Activated CD8-positive, alpha-beta T cell treated with anti-CD3 and anti-CD28 coated beads, Interleukin-2, amount 10 ng/mL, durations not matched to agents 7 days and 5 days (primary cell): ENCODE results near the gene PDK2. TPM values are rescaled to one million over a fixed set of nuclear protein-coding genes. Genes with fewer than 3 reads are reported as not detected.
A peak's percentile ranks its signal among the peaks of the same experiment; 100 is the strongest.

ENCODE experiments used
- ATAC-seq: fragments of 150-1000 bp; cut with Tn5 transposase; one replicate; pipeline ENCODE4 v1.10.0; 2021; ENCODE audit warnings: moderate library complexity
- CTCF ChIA-PET: fragments of 350-600 bp; sonication (Branson Sonifier 250); formaldehyde crosslinking; loops from one replicate; lab custom pipeline; 2021; ENCODE audit warnings: antibody characterized with exemption; lab: Charles Lee
- POLR2A ChIA-PET: fragments of 350-600 bp; sonication (Branson Sonifier 250); formaldehyde crosslinking; loops from one replicate; lab custom pipeline; 2021; ENCODE audit warnings: antibody characterized with exemption; lab: Charles Lee
- DNase-seq: peaks from one replicate; pipeline ENCODE4 v3.0.0-alpha.2; 2020
- H3K27ac Mint-ChIP-seq: one replicate; pipeline ENCODE4 v1.8.0; 2021; ENCODE audit warnings: mild to moderate bottlenecking, mixed read lengths
- H3K27me3 Mint-ChIP-seq: one replicate; pipeline ENCODE4 v1.8.0; 2021; ENCODE audit warnings: low read depth, mixed read lengths
- H3K36me3 Mint-ChIP-seq: one replicate; pipeline ENCODE4 v1.8.0; 2021; ENCODE audit warnings: low read depth, mixed read lengths
- H3K4me1 Mint-ChIP-seq: one replicate; pipeline ENCODE4 v1.8.0; 2021; ENCODE audit warnings: low read depth, mixed read lengths
- H3K4me3 Mint-ChIP-seq: one replicate; pipeline ENCODE4 v1.8.0; 2021; ENCODE audit warnings: mild to moderate bottlenecking, mixed read lengths
- H3K9me3 Mint-ChIP-seq: one replicate; pipeline ENCODE4 v1.8.0; 2022; ENCODE audit warnings: mixed read lengths; ENCODE audit not compliant: insufficient read depth
- total RNA-seq, 2 experiments: library from RNA; stranded (reverse); gene quantifications; one replicate each; pipeline ENCODE4 v1.2.3, GENCODE V29; 2021

PDK2 gene
- total RNA-seq, 2 experiments from 2014 or later: 18.1 to 21.2 TPM

DNA sequence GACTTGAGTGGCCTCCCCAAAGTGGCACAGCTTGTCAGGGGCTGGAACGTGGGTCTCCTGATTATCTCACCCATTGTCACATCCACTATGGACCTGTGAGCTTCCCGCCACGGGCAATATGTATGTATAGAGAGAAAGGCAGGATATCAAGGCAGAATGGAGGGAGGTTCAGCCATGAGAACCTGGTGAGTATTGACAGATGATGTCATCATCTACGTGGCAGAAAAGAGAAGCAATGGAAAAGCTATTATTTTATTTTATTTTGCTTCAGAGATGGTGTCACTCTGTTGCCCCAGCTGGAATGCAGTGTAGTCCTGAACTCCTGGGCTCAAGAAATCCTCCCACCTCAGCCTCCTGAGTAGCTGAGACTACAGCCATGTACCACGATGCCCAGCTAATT lies 13.4 kb upstream of the PDK2 start:
- Mint-ChIP-seq H3K4me1 (no peaks in the 10 kb centered on the region), H3K36me3 (no peaks in the 10 kb centered on the region), H3K9me3 (no peaks in the 10 kb centered on the region), H3K27me3 (no peaks in the 10 kb centered on the region), H3K27ac (no peak overlapping the region), H3K4me3 (no peak overlapping the region)
- ChIA-PET POLR2A (no interaction called here), CTCF (interaction anchor here (1.2 to 2.2 kb wide), 4 partner anchors 9 to 84 kb away, joined by 3 to 9 read pairs (median 3); no protein-coding TSS in a partner anchor)
- ATAC-seq: no peak
- DNase-seq: no peak

DNA sequence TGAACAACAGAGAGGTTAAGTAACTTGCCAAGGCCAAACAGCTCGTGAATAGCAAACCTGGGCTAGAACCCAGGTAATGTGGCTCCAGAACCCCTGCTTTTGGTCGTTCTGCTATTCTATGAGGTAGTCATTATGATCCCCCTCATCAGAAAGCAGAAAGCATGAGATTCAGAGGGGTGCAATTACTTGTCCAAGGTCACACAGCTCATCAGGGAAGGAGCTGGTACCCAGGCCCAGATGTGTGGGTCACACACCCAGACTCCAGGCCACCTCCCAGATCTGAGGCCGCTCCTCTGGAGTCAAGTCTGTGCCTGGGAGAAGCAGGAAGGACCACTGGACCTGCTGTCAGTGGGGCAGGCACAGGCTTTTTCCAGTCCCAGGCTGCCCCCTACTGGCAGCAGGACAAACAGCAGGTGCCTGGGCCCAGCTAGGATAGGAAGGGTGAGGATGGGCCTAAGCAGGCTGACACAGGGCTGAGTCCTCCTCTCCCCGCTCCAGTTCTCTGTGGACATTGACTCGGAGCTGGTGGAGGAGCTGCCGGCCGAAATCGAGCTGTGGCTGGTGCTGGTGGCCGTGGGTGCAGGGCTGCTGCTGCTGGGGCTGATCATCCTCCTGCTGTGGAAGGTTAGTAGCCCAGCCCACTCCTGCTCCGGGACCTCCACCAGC lies 7.8 kb upstream of the PDK2 start:
- ChIA-PET POLR2A (interaction anchor here (0.6 to 0.8 kb wide), 2 partner anchors 31 to 87 kb away, joined by 3 read pairs; partner anchors contain the start of gene ITGA3), CTCF (interaction anchor here (0.6 to 3.7 kb wide), 33 partner anchors 9 to 443 kb away, joined by 3 to 91 read pairs (median 5); partner anchors contain the start of genes ITGA3, LRRC59, PDK2 and PPP1R9B)
- DNase-seq (peak; percentile 84), ATAC-seq (peak; percentile 84)
- H3K27ac Mint-ChIP-seq: no peak overlapping the region
- H3K4me1 Mint-ChIP-seq: no peaks in the 10 kb centered on the region
- no peaks in the 10 kb centered on the region for H3K27me3 Mint-ChIP-seq
- no peak overlapping the region for H3K4me3 Mint-ChIP-seq
- H3K9me3 Mint-ChIP-seq: no peaks in the 10 kb centered on the region
- no peaks in the 10 kb centered on the region for H3K36me3 Mint-ChIP-seq

DNA sequence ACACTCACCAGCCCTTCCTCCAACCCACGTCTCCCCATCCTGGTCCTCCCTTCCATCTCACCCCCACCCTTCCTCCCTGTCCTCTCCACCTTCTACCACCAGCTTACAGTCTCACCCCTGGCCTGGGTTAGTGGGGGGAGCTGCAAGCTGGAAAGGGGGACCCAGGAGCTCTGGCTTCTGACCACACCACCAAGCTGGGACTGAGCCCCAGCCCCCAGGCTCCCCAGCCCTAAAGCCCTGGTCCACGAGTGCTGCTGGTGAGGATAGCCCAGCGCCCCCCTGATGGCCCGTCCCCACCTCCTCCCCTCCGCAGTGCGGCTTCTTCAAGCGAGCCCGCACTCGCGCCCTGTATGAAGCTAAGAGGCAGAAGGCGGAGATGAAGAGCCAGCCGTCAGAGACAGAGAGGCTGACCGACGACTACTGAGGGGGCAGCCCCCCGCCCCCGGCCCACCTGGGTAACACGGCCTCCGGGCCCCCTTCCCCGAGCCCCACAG lies 7.2 kb upstream of the PDK2 start:
- no peaks in the 10 kb centered on the region for H3K27me3 Mint-ChIP-seq
- no peaks in the 10 kb centered on the region for H3K36me3 Mint-ChIP-seq
- H3K4me3 Mint-ChIP-seq: no peak overlapping the region
- H3K4me1 Mint-ChIP-seq: no peaks in the 10 kb centered on the region
- DNase-seq (no peak), ATAC-seq (no peak)
- ChIA-PET POLR2A (interaction anchor here (0.6 to 0.8 kb wide), 2 partner anchors 32 to 86 kb away, joined by 3 read pairs; partner anchors contain the start of gene ITGA3), CTCF (interaction anchor here (0.6 to 3.7 kb wide), 28 partner anchors 9 to 443 kb away, joined by 3 to 91 read pairs (median 6); partner anchors contain the start of genes ITGA3, PDK2 and PPP1R9B)
- H3K27ac Mint-ChIP-seq: no peak overlapping the region
- no peaks in the 10 kb centered on the region for H3K9me3 Mint-ChIP-seq

DNA sequence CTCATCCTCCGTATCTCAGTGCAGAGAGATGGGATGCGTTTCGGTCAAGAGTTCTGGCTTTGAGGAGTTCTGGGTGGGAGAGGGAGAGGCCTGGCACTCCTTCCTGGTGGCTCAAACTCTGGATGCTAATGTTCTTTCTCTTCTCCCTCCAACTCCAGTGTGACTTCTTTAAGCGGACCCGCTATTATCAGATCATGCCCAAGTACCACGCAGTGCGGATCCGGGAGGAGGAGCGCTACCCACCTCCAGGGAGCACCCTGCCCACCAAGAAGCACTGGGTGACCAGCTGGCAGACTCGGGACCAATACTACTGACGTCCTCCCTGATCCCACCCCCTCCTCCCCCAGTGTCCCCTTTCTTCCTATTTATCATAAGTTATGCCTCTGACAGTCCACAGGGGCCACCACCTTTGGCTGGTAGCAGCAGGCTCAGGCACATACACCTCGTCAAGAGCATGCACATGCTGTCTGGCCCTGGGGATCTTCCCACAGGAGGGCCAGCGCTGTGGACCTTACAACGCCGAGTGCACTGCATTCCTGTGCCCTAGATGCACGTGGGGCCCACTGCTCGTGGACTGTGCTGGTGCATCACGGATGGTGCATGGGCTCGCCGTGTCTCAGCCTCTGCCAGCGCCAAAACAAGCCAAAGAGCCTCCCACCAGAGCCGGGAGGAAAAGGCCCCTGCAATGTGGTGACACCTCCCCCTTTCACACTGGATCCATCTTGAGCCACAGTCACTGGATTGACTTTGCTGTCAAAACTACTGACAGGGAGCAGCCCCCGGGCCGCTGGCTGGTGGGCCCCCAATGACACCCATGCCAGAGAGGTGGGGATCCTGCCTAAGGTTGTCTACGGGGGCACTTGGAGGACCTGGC lies 6.0 kb upstream of the PDK2 start:
- ATAC-seq: no peak
- Mint-ChIP-seq H3K9me3 (no peaks in the 10 kb centered on the region), H3K4me3 (no peak overlapping the region), H3K36me3 (no peaks in the 10 kb centered on the region), H3K27me3 (peaks cover 2% of the 10 kb centered on the region), H3K4me1 (peaks cover 2% of the 10 kb centered on the region), H3K27ac (no peak overlapping the region)
- POLR2A ChIA-PET: no interaction called here
- CTCF ChIA-PET: interaction anchor here (3.7 kb wide), 1 partner anchor 60 kb away, joined by 91 read pairs; no protein-coding TSS in a partner anchor
- DNase-seq: no peak

DNA sequence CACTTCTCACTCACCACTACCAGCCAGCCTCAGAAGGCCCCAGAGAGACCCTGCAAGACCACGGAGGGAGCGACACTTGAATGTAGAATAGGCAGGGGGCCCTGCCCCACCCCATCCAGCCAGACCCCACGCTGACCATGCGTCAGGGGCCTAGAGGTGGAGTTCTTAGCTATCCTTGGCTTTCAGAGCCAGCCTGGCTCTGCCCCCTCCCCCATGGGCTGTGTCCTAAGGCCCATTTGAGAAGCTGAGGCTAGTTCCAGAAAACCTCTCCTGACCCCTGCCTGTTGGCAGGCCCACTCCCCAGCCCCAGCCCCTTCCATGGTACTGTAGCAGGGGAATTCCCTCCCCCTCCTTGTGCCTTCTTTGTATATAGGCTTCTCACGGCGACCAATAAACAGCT lies 5.1 kb upstream of the PDK2 start:
- Mint-ChIP-seq H3K27me3 (peaks cover 2% of the 10 kb centered on the region), H3K4me1 (peaks cover 11% of the 10 kb centered on the region), H3K4me3 (no peak overlapping the region), H3K9me3 (no peaks in the 10 kb centered on the region), H3K27ac (no peak overlapping the region), H3K36me3 (no peaks in the 10 kb centered on the region)
- ATAC-seq: no peak
- DNase-seq: no peak
- ChIA-PET CTCF (interaction anchor here (1.4 to 11.0 kb wide), 2 partner anchors 8 to 25 kb away, joined by 3 to 115 read pairs; no protein-coding TSS in a partner anchor), POLR2A (no interaction called here)

DNA sequence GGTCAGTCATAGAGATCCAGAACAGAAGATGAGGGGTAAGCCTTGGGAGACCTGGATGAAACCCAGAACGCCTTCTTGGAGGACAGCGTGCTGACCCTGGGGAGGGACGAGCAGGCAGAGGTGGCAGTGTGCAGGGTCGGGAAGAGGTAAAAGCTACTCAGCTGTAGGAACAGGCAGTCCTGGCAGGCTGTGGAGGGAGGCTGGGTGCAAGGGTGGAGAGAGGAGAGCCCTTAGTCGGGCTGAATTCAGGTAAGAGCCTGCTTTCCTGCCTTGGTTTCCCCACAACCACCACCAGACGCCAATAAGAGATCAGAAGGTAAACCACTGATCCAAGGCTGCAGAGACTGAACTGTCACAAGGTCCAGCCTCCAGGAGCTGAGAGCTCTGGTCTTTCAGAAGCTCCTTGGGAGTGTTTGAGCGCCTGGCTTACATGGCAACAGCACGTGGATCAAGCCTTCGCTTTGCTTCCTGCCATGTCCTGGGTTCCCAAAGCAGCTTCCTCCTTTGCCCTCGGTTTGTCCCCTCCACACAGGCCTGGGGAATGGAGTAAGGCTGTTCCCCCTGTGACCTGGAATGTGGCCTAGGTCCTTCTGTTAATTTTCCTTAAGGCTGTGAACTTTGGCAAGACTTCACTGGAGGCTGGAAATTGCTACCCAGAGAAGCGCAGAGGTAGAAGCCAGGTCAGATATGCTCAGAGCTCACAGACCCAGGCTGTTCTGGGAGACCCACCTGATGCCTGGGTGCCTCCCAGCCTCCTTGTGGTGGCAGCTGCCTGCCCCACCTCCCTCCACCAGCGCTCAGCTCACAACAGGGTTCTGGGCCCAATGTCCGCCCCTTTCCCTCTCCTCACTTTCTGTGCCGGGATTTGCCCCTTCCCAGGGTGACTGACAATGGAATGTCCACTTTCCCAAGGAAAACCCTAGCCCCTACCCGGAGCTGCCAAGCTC lies 3.9 kb upstream of the PDK2 start:
- POLR2A ChIA-PET: interaction anchor here (0.5 kb wide), 1 partner anchor 19 kb away, joined by 3 read pairs; no protein-coding TSS in a partner anchor
- Mint-ChIP-seq H3K27ac (no peak overlapping the region), H3K27me3 (peaks cover 2% of the 10 kb centered on the region)

DNA sequence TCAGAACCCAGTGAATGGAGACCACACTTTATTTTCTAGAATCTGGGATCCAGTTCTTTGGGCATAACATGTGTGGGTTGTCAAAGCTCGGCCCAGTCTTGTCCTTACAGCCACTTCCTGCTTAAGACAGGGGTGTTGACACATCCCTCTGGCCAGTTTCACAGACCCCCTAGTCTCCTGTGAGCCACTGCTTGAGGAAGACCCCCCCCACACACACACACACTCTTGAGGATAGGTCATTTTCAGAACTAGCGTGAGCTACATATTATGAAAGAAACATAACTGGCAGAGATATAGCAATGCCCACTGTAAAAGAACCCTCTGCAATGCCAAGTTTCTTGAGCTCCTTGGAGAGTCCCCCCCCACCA lies 3.2 kb upstream of the PDK2 start:
- POLR2A ChIA-PET: interaction anchor here (0.5 kb wide), 1 partner anchor 20 kb away, joined by 3 read pairs; no protein-coding TSS in a partner anchor
- Mint-ChIP-seq H3K36me3 (no peaks in the 10 kb centered on the region), H3K9me3 (no peaks in the 10 kb centered on the region), H3K27ac (no peak overlapping the region), H3K4me1 (peaks cover 23% of the 10 kb centered on the region), H3K27me3 (peaks cover 2% of the 10 kb centered on the region), H3K4me3 (no peak overlapping the region)
- CTCF ChIA-PET: interaction anchor here (1.0 to 11.0 kb wide), 5 partner anchors 23 to 112 kb away, joined by 3 to 115 read pairs (median 5); no protein-coding TSS in a partner anchor
- no peak for DNase-seq
- ATAC-seq: no peak

More for the DNA sequence above, 3.9 kb upstream of the PDK2 start:
- Mint-ChIP-seq H3K36me3 (no peaks in the 10 kb centered on the region), H3K9me3 (no peaks in the 10 kb centered on the region), H3K4me3 (no peak overlapping the region), H3K4me1 (peaks cover 23% of the 10 kb centered on the region)
- CTCF ChIA-PET: interaction anchor here (1.0 to 11.0 kb wide), 5 partner anchors 9 to 113 kb away, joined by 3 to 115 read pairs (median 4); no protein-coding TSS in a partner anchor
- ATAC-seq: no peak
- DNase-seq: no peak

DNA sequence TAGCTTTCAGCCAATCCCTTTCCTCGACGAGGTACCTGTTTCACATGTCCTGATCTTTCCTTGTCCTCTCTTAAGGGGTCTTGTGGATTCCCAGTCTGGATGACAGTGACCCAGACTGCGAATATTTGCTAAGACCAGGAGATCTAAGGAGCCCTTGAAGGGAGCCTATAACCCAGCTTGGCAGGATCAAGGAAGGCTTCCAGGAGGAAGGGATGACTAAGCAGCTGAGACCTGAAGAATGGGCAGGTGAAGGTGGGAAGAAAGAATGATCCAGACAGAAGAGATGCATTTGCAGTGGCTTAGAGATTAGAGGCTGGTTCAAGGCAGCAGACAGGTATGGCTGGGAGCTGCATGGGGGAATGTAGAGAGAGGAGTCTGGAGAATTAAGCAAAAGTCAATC lies 1.9 kb upstream of the PDK2 start:
- Mint-ChIP-seq H3K27me3 (peaks cover 2% of the 10 kb centered on the region), H3K27ac (no peak overlapping the region), H3K36me3 (no peaks in the 10 kb centered on the region), H3K4me1 (peaks cover 23% of the 10 kb centered on the region), H3K9me3 (no peaks in the 10 kb centered on the region), H3K4me3 (no peak overlapping the region)
- DNase-seq (no peak), ATAC-seq (no peak)
- CTCF ChIA-PET: interaction anchor here (0.6 to 11.0 kb wide), 18 partner anchors 11 to 203 kb away, joined by 3 to 115 read pairs (median 9); partner anchors contain the start of genes COL1A1, PPP1R9B and TMEM92
- POLR2A ChIA-PET: interaction anchor here (1.3 kb wide), 1 partner anchor 61 kb away, joined by 4 read pairs; no protein-coding TSS in a partner anchor

DNA sequence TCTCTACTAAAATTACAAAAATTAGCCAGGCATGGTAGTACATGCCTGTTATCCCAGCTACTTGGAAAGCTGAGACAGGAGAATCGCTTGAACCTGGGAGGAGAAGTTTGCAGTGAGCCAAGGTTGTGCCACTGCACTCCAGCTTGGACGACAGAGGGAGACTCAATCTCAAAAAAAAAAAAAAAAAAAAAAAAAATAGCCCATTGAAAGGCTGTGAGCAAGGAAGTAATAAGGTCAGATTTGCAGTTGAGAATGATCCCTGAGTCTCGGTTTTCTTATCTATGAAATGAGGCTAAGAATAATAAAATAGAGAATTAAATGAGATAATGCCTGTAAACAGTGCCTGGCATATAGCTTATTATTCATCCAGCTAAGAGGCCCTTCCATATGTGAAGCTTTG lies 1.3 kb upstream of the PDK2 start:
- H3K27ac Mint-ChIP-seq: no peak overlapping the region
- no peak for ATAC-seq
- POLR2A ChIA-PET: interaction anchor here (0.6 to 2.1 kb wide), 4 partner anchors 16 to 447 kb away, joined by 3 to 8 read pairs (median 4); no protein-coding TSS in a partner anchor
- CTCF ChIA-PET: interaction anchor here (0.8 to 11.0 kb wide), 59 partner anchors 9 to 537 kb away, joined by 3 to 115 read pairs (median 6); partner anchors contain the start of genes COL1A1, ITGA3, PPP1R9B and SAMD14
- peaks cover 2% of the 10 kb centered on the region for H3K27me3 Mint-ChIP-seq
- H3K9me3 Mint-ChIP-seq: no peaks in the 10 kb centered on the region
- peaks cover 23% of the 10 kb centered on the region for H3K4me1 Mint-ChIP-seq
- H3K4me3 Mint-ChIP-seq: no peak overlapping the region
- no peak for DNase-seq
- peaks cover 2% of the 10 kb centered on the region for H3K36me3 Mint-ChIP-seq

DNA sequence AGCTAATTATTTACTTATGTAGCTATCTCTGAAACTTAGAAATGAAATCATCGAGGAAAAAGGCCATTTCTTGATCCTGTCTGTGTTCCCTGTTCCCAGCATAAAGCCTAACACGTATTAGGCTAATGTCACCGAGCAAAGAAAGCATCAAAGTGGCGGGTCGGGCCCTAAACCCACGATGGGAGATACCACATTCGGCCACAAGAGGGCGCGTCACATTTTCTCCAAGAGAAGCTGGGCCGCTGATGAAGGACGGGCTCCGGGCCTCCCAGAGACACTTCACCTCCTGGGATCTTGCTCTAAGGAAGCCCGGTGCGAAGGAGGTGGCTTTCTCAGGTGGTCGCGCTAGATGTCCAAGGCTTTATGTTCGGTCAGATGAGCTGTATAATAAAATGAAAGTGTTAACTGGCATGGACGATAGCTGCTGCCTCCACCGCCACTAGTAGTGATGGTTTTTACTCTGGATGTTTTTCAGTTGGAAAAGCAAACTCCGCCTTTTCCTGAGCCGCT lies 853 bp upstream of the PDK2 start:
- H3K4me3 Mint-ChIP-seq: peak overlapping the region; percentile 86
- peak; percentile 50 for ATAC-seq
- peaks cover 2% of the 10 kb centered on the region for H3K36me3 Mint-ChIP-seq
- peak overlapping the region; percentile 87 for H3K27ac Mint-ChIP-seq
- peaks cover 23% of the 10 kb centered on the region for H3K4me1 Mint-ChIP-seq
- POLR2A ChIA-PET: interaction anchor here (0.6 to 2.1 kb wide), 5 partner anchors 15 to 447 kb away, joined by 3 to 8 read pairs (median 4); no protein-coding TSS in a partner anchor
- DNase-seq: peak; percentile 94
- peaks cover 2% of the 10 kb centered on the region for H3K27me3 Mint-ChIP-seq
- CTCF ChIA-PET: interaction anchor here (0.7 to 11.0 kb wide), 70 partner anchors 10 to 537 kb away, joined by 3 to 115 read pairs (median 5); partner anchors contain the start of genes COL1A1, DLX3, ITGA3 and PPP1R9B
- H3K9me3 Mint-ChIP-seq: no peaks in the 10 kb centered on the region
